Measurements from ENCODE around the gene TRPM8. TPM values are rescaled to one million over a fixed set of nuclear protein-coding genes. Genes with fewer than 3 reads are reported as not detected.

The TRPM8 gene
- total RNA-seq, 6 experiments from 2014 or later = not detected

- Mint-ChIP-seq H3K27me3 (ENCODE audit: insufficient read depth) (no peaks in the 10 kb centered on the region; the same call in 1 of the 2 replicates), H3K4me3 (peak overlapping the region; percentile 65), H3K9me3 (no peaks in the 10 kb centered on the region), H3K4me1 (ENCODE audit: low read depth) (peaks cover 61% of the 10 kb centered on the region), H3K36me3 (ENCODE audit: low read depth) (peaks cover 10% of the 10 kb centered on the region; the same call in 1 of the 2 replicates), H3K27ac (peak overlapping the region; percentile 85)
- no peak for DNase-seq
- no peak for TF ChIP-seq CTCF (IDR thresholded peaks at IDR 0.05)
Measured at GRCh38 chr2:233981574-233982420, 64.6 kb downstream of the TRPM8 start.

DNA sequence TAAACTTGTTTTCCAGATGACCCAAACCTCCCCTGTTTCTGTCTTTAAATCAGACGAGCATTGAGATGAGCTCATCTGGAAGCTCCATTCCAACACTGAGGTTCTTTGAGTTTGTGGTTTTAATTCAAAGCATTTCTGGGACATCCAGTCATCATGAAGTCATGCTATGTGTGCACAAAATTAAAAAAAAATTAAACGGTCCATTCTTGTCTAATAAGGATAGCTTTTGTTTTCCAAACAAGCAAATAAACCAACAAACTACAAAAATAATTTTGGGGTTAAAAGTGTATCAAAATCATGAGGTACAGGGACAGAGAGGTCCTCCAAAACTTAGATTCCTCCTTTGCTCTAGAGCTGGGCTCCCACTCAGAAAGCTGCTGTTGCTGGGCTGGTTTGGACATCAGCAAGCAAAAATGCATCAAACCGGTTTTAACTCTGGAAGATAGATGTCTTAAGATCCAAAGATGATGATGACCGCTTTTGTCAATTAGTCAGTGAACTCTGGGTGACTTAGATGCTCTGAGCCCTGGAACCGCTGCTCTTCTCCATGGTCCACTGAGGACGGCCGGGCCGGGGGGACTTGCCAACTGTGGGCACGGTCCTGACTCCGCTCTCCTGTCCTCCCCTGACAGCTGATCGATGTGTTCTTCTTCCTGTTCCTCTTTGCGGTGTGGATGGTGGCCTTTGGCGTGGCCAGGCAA lies 65.4 kb downstream of the TRPM8 start:
- peak overlapping the region; percentile 85 for H3K27ac Mint-ChIP-seq

DNA sequence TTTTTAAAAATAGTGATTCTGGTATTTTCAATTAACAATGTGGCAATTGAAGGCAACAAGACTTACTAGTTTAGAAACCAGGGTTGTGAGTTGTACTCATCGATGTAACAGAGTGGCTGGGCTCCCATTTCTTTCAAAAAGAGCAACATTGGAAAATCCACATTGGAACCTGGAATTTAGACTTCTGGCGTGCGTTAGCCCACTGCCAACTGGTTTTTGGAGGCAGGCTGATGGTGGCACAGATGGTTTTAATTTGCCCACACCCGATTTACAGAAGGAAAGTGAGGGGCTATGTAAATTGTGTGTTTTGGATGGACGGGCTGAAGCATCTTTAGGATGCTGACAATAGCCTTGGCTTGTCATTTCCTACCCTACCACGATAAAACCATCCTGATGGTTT lies 66.3 kb downstream of the TRPM8 start:
- no peak overlapping the region for H3K4me3 Mint-ChIP-seq
- no peak overlapping the region for H3K27ac Mint-ChIP-seq
- H3K27me3 Mint-ChIP-seq (ENCODE audit: insufficient read depth) = peaks cover 3% of the 10 kb centered on the region
- no peaks in the 10 kb centered on the region for H3K9me3 Mint-ChIP-seq
- DNase-seq = no peak
- peaks cover 15% of the 10 kb centered on the region; the same call in 1 of the 2 replicates for H3K36me3 Mint-ChIP-seq (ENCODE audit: low read depth)
- TF ChIP-seq CTCF (IDR thresholded peaks at IDR 0.05) = no peak
- peaks cover 56% of the 10 kb centered on the region for H3K4me1 Mint-ChIP-seq (ENCODE audit: low read depth)

More for the DNA sequence above, 65.4 kb downstream of the TRPM8 start:
- TF ChIP-seq CTCF (IDR thresholded peaks at IDR 0.05) = no peak
- DNase-seq = peak; percentile 86
- Mint-ChIP-seq H3K9me3 (no peaks in the 10 kb centered on the region), H3K4me1 (ENCODE audit: low read depth) (peaks cover 56% of the 10 kb centered on the region), H3K36me3 (ENCODE audit: low read depth) (peaks cover 10% of the 10 kb centered on the region; the same call in 1 of the 2 replicates), H3K27me3 (ENCODE audit: insufficient read depth) (no peaks in the 10 kb centered on the region; the same call in 1 of the 2 replicates), H3K4me3 (peak overlapping the region; percentile 65)

DNA sequence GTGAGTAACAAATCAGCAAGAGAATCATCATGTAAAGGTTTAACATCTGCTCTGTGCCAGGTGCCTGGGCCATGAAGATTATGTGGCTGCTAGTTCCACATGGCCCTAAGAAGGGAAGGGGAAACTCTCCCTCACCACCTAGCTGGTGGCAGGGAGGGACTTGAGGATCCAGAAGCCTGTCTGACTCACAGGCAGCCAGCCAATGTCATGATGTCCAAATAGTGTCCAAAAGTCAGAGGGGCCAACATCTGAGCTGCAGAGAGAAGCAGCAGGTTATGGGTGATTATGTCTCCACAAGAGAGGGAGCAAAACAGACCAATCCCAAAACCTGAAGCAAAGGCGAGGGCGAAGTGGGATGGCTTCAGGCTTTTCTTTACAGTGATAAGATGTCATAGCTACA lies 71.4 kb downstream of the TRPM8 start:
- H3K36me3 Mint-ChIP-seq (ENCODE audit: low read depth) = peaks cover 9% of the 10 kb centered on the region; the same call in 1 of the 2 replicates
- H3K27me3 Mint-ChIP-seq (ENCODE audit: insufficient read depth) = peaks cover 12% of the 10 kb centered on the region
- no peaks in the 10 kb centered on the region for H3K9me3 Mint-ChIP-seq
- no peak for TF ChIP-seq CTCF (IDR thresholded peaks at IDR 0.05)
- DNase-seq = no peak
- peaks cover 10% of the 10 kb centered on the region; the same call in 1 of the 2 replicates for H3K4me1 Mint-ChIP-seq (ENCODE audit: low read depth)
- H3K4me3 Mint-ChIP-seq = no peak overlapping the region
- H3K27ac Mint-ChIP-seq = no peak overlapping the region

DNA sequence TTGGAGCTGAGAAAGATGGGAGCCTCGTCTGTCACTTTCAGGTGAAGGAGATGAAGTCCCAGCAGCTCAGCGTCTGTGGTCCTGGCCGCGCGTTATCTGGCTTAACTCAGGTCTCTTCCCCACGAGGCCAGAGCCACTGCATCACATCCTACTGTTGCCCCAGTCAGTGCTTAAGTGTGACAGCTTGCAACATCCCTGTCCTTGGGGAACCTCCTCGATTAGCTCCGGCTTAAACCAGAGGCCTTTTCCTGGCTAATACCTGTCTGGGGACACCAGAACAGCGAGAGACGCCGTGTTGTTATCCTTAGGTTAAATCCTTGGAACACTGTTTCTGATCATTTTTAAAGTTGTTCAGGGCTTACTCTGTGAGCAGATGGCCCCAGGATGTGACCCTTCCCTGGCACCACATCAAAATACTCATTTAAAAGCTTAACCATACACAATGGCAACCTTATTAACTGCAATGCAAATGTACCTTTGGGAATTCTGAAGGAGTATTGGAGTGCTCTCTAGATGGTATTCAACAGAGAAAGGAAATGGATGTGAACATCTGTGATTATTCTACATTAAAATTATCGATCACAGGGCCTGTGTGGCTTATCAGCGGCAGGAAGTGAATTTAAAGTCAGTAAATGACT lies 72.2 kb downstream of the TRPM8 start:
- no peak for DNase-seq
- Mint-ChIP-seq H3K36me3 (ENCODE audit: low read depth) (peaks cover 8% of the 10 kb centered on the region; the same call in 1 of the 2 replicates), H3K9me3 (no peaks in the 10 kb centered on the region), H3K27me3 (ENCODE audit: insufficient read depth) (peaks cover 12% of the 10 kb centered on the region), H3K27ac (no peak overlapping the region), H3K4me3 (no peak overlapping the region), H3K4me1 (ENCODE audit: low read depth) (peaks cover 3% of the 10 kb centered on the region; the same call in 1 of the 2 replicates)
- TF ChIP-seq CTCF (IDR thresholded peaks at IDR 0.05) = no peak
